Caco-2 (cell line): Measurements from ENCODE around the gene CTSZ. TPM values are rescaled to one million over a fixed set of nuclear protein-coding genes. Genes with fewer than 3 reads are reported as not detected.

Experiments used
- BruUV-seq: library from RNA; stranded (reverse); fragments of 400-500 nt; replicated peaks from 2 replicates; lab custom pipeline; 2021; lab: Mats Ljungman, UMichigan
- CTCF ChIA-PET: fragments of 300-600 bp; sonication (Branson Sonifier 250); formaldehyde crosslinking; loops from one replicate; lab custom pipeline; 2022; ENCODE audit warnings: antibody characterized with exemption; lab: Charles Lee
- POLR2A ChIA-PET: fragments of 300-600 bp; sonication (Branson Sonifier 250); formaldehyde crosslinking; loops from one replicate; lab custom pipeline; 2022; ENCODE audit warnings: antibody characterized with exemption; lab: Charles Lee
- DNase-seq, 2 experiments: peaks; one replicate each; pipeline versions ENCODE4 v3.0.0 to v3.0.0-alpha.2; 2020 to 2022
- H3K27me3 ChIP-seq: replicated peaks from 2 replicates; pipeline ENCODE4 v1.6.0; 2011; ENCODE audit warnings: low read length; ENCODE audit not compliant: control insufficient read depth, insufficient read depth
- H3K36me3 ChIP-seq: 2 replicates; pipeline ENCODE4 v1.5.1; 2011; ENCODE audit warnings: low read length; ENCODE audit not compliant: control insufficient read depth, insufficient read depth
- H3K4me1 ChIP-seq: fragments of 250-450 bp; sonication (Bioruptor Pico); 2 replicates; pipeline ENCODE4 v1.5.1; 2020; ENCODE audit warnings: mild to moderate bottlenecking
- H3K4me3 ChIP-seq: 2 replicates; pipeline ENCODE4 v1.5.1; 2011; ENCODE audit warnings: low read depth, mild to moderate bottlenecking, control low read depth, low read length
- H3K9me3 ChIP-seq: fragments of 250-450 bp; sonication (Bioruptor Pico); 2 replicates; pipeline ENCODE4 v1.5.1; 2020; ENCODE audit warnings: mild to moderate bottlenecking, moderate library complexity
- H3K27ac Mint-ChIP-seq: one replicate; pipeline ENCODE4 v1.8.0; 2022; ENCODE audit warnings: mixed read lengths; ENCODE audit not compliant: unreplicated experiment
- H3K27me3 Mint-ChIP-seq: one replicate; pipeline ENCODE4 v1.8.0; 2022; ENCODE audit warnings: mixed read lengths; ENCODE audit not compliant: insufficient read depth, unreplicated experiment
- H3K36me3 Mint-ChIP-seq: one replicate; pipeline ENCODE4 v1.8.0; 2022; ENCODE audit warnings: mild to moderate bottlenecking, mixed read lengths; ENCODE audit not compliant: insufficient read depth, unreplicated experiment
- H3K4me1 Mint-ChIP-seq: one replicate; pipeline ENCODE4 v1.8.0; 2022; ENCODE audit warnings: low read depth, mixed read lengths; ENCODE audit not compliant: unreplicated experiment
- H3K4me3 Mint-ChIP-seq: one replicate; pipeline ENCODE4 v1.8.0; 2022; ENCODE audit warnings: mild to moderate bottlenecking, moderate library complexity, mixed read lengths; ENCODE audit not compliant: unreplicated experiment
- H3K9me3 Mint-ChIP-seq: one replicate; pipeline ENCODE4 v1.8.0; 2022; ENCODE audit warnings: mixed read lengths; ENCODE audit not compliant: unreplicated experiment
- intact Hi-C: fragments of 100-400 bp; cut with micrococcal nuclease; formaldehyde crosslinking; loops from one replicate; pipeline ENCODE4 v1.10.0; 2022; ENCODE audit not compliant: unreplicated experiment
- total RNA-seq: library from RNA; stranded (reverse); gene quantifications from 2 replicates; pipeline ENCODE4 v1.2.3, GENCODE V29; 2022
- TF ChIP-seq, protein P1 (sequence below), 2 experiments: fragments of 200-600 bp in 1 of 2; IDR thresholded peaks; 1 replicate in 1 of 2; 2 replicates in 1 of 2; pipeline versions ENCODE4 v1.5.1 to v1.8.0; 2011 to 2022; ENCODE audit warnings: antibody characterized with exemption in 1 of 2, control low read depth in 1 of 2, inconsistent platforms in 1 of 2, low read depth in 1 of 2, low read length in 1 of 2, mild to moderate bottlenecking in 1 of 2, moderate library complexity in 1 of 2; ENCODE audit not compliant: insufficient read depth in 1 of 2, severe bottlenecking in 1 of 2, unreplicated experiment in 1 of 2

CTSZ gene
- total RNA-seq, 1 experiment from 2014 or later, result 228 TPM

- intact Hi-C loops, result no loop called here
- Mint-ChIP-seq H3K9me3 (no peaks in the 10 kb centered on the region), H3K4me3 (no peak overlapping the region), H3K4me1 (peaks cover 8% of the 10 kb centered on the region), H3K27me3 (no peaks in the 10 kb centered on the region), H3K27ac (peak overlapping the region; percentile 2), H3K36me3 (peaks cover 60% of the 10 kb centered on the region)
- Histone ChIP-seq H3K27me3 (no peaks in the 10 kb centered on the region), H3K4me3 (no peak overlapping the region), H3K9me3 (no peaks in the 10 kb centered on the region), H3K4me1 (peaks cover 22% of the 10 kb centered on the region), H3K36me3 (peaks cover 14% of the 10 kb centered on the region)
- ChIA-PET CTCF (interaction anchor here (0.7 kb wide), 1 partner anchor 30 kb away, joined by 3 read pairs; no protein-coding TSS in a partner anchor), POLR2A (interaction anchor here (1.5 kb wide), 1 partner anchor 29 kb away, joined by 4 read pairs; the partner anchor contains the start of gene ATP5F1E)
- DNase-seq, result peak in 1 of 2 experiments; percentile 44
- BruUV-seq, result no TSS peak
- TF ChIP-seq, protein P1, sequence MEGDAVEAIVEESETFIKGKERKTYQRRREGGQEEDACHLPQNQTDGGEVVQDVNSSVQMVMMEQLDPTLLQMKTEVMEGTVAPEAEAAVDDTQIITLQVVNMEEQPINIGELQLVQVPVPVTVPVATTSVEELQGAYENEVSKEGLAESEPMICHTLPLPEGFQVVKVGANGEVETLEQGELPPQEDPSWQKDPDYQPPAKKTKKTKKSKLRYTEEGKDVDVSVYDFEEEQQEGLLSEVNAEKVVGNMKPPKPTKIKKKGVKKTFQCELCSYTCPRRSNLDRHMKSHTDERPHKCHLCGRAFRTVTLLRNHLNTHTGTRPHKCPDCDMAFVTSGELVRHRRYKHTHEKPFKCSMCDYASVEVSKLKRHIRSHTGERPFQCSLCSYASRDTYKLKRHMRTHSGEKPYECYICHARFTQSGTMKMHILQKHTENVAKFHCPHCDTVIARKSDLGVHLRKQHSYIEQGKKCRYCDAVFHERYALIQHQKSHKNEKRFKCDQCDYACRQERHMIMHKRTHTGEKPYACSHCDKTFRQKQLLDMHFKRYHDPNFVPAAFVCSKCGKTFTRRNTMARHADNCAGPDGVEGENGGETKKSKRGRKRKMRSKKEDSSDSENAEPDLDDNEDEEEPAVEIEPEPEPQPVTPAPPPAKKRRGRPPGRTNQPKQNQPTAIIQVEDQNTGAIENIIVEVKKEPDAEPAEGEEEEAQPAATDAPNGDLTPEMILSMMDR (IDR thresholded peaks at IDR 0.05; ENCODE audit: insufficient read depth in 1 of 2, low read depth in 1 of 2, low read length in 1 of 2, severe bottlenecking in 1 of 2, unreplicated experiment in 1 of 2), result no peak
Observed at GRCh38 chr20:59002874-59003399, 4.1 kb downstream of the CTSZ start.

GRCh38 chr20:59002388-59002787 is 4.7 kb downstream of the CTSZ start:
- intact Hi-C loops, result no loop called here
- Histone ChIP-seq H3K36me3 (peaks cover 16% of the 10 kb centered on the region), H3K9me3 (no peaks in the 10 kb centered on the region), H3K4me1 (peaks cover 17% of the 10 kb centered on the region), H3K4me3 (no peak overlapping the region), H3K27me3 (no peaks in the 10 kb centered on the region)
- CTCF ChIA-PET, result interaction anchor here (0.7 kb wide), 1 partner anchor 30 kb away, joined by 3 read pairs; no protein-coding TSS in a partner anchor
- TF ChIP-seq, protein P1 (IDR thresholded peaks at IDR 0.05; ENCODE audit: insufficient read depth in 1 of 2, low read depth in 1 of 2, low read length in 1 of 2, severe bottlenecking in 1 of 2, unreplicated experiment in 1 of 2), result no peak
- POLR2A ChIA-PET, result interaction anchor here (1.5 kb wide), 1 partner anchor 30 kb away, joined by 4 read pairs; the partner anchor contains the start of gene ATP5F1E
- Mint-ChIP-seq H3K4me3 (no peak overlapping the region), H3K36me3 (peaks cover 66% of the 10 kb centered on the region), H3K9me3 (no peaks in the 10 kb centered on the region), H3K4me1 (peaks cover 8% of the 10 kb centered on the region), H3K27me3 (no peaks in the 10 kb centered on the region), H3K27ac (peak overlapping the region; percentile 2)
- no TSS peak for BruUV-seq
- no peak for DNase-seq

DNA sequence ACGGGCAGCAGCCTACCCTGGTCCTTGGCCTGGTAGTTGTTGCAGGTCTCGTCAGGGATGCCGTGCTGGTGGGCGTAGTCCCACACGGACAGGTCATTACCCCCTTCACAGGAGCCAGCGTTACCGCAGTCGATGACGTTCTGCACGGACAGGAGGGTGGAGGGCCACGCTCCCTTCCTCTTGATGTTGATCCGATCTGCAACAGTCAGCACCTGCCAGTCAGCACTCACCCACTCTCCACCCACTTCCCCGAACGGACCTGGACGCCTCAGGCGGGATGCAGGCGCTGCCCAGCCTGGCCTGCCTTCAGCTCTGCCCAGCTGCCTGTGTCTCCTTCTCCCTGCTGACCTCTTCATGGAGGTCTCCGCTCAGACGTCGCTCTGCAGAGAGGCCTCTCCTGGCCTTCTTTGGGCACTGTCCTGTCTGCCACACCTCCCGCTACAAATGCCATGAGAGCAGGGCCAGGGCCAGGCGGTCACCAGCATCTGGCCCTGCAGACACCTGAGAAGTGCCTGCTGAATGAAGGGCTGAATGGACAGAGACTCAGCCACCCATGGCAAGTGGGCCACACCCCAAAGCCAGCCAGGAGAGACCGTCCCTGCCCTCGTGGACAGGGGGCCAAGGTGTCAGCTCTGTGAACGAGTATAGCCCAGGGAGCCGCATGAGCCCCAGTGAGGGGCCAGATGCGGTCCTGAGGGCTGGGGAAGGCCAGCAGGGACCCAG is 5.4 kb downstream of the CTSZ start:
- Mint-ChIP-seq H3K27ac (no peak overlapping the region), H3K36me3 (peaks cover 74% of the 10 kb centered on the region), H3K9me3 (no peaks in the 10 kb centered on the region), H3K4me3 (no peak overlapping the region), H3K27me3 (no peaks in the 10 kb centered on the region), H3K4me1 (peaks cover 11% of the 10 kb centered on the region)
- no peak for DNase-seq
- intact Hi-C loops, result no loop called here
- peaks cover 16% of the 10 kb centered on the region for H3K4me1 ChIP-seq
- no peaks in the 10 kb centered on the region for H3K27me3 ChIP-seq
- TF ChIP-seq, protein P1 (IDR thresholded peaks at IDR 0.05; ENCODE audit: insufficient read depth in 1 of 2, low read depth in 1 of 2, low read length in 1 of 2, severe bottlenecking in 1 of 2, unreplicated experiment in 1 of 2), result no peak
- no peaks in the 10 kb centered on the region for H3K9me3 ChIP-seq
- H3K4me3 ChIP-seq, result no peak overlapping the region
- ChIA-PET POLR2A (no interaction called here), CTCF (no interaction called here)
- peaks cover 17% of the 10 kb centered on the region for H3K36me3 ChIP-seq
- BruUV-seq, result no TSS peak
